CD14-positive monocyte (primary cell): Measurements from ENCODE around the gene FBXO31. TPM values are rescaled to one million over a fixed set of nuclear protein-coding genes. Genes with fewer than 3 reads are reported as not detected.

ENCODE experiments used
- DNase-seq, 3 donors: peaks; one replicate each; pipeline ENCODE4 v3.0.0-alpha.2; 2011 to 2022
- H2AFZ ChIP-seq: 2 replicates; pipeline ENCODE4 v1.6.0; 2012; ENCODE audit warnings: mild to moderate bottlenecking, low read depth, low read length, inconsistent platforms; ENCODE audit not compliant: insufficient read depth, poor library complexity, severe bottlenecking
- H3K27ac ChIP-seq, 2 donors: 1 replicate in 1 of 2; 2 replicates in 1 of 2; pipeline ENCODE4 v1.5.1; 2012 to 2013; ENCODE audit warnings: low read length in 2 of 2, control low read depth in 1 of 2, inconsistent platforms in 1 of 2, low read depth in 1 of 2, mild to moderate bottlenecking in 1 of 2
- H3K27me3 ChIP-seq, 2 donors: one replicate each; pipeline versions ENCODE4 v1.6.0 to v1.6.1; 2011 to 2013; ENCODE audit warnings: low read length in 2 of 2; ENCODE audit not compliant: control insufficient read depth in 2 of 2, insufficient read depth in 2 of 2
- H3K36me3 ChIP-seq, 2 donors: replicated peaks in 1 of 2; 1 replicate in 1 of 2; 2 replicates in 1 of 2; pipeline versions ENCODE4 v1.5.1 to v1.6.1; 2012 to 2013; ENCODE audit warnings: low read length in 2 of 2, control low read depth in 1 of 2, inconsistent platforms in 1 of 2, mild to moderate bottlenecking in 1 of 2; ENCODE audit not compliant: insufficient read depth in 2 of 2, control insufficient read depth in 1 of 2
- H3K4me1 ChIP-seq, 2 donors: 1 replicate in 1 of 2; 2 replicates in 1 of 2; pipeline versions ENCODE4 v1.5.1 to v1.6.1; 2012 to 2013; ENCODE audit warnings: low read length in 2 of 2, control low read depth in 1 of 2, inconsistent platforms in 1 of 2, mild to moderate bottlenecking in 1 of 2, moderate library complexity in 1 of 2; ENCODE audit not compliant: insufficient read depth in 2 of 2, control insufficient read depth in 1 of 2
- H3K4me2 ChIP-seq: replicated peaks from 2 replicates; pipeline ENCODE3; 2012; ENCODE audit warnings: low read length, moderate library complexity, mild to moderate bottlenecking; ENCODE audit not compliant: poor library complexity, severe bottlenecking; ENCODE audit errors: extremely low read depth
- H3K4me3 ChIP-seq, 3 experiments: fragments of 200-600 bp in 1 of 3; sonication (generic) in 1 of 3; replicated peaks in 1 of 3; 1 replicate in 2 of 3; 2 replicates in 1 of 3; pipeline ENCODE4 v1.5.1; 2011 to 2013; ENCODE audit warnings: low read length in 3 of 3, mild to moderate bottlenecking in 3 of 3, control low read depth in 2 of 3, low read depth in 2 of 3, inconsistent platforms in 1 of 3, moderate library complexity in 1 of 3
- H3K79me2 ChIP-seq: 2 replicates; pipeline ENCODE4 v1.6.0; 2012; ENCODE audit warnings: mild to moderate bottlenecking, control low read depth, inconsistent platforms, low read length, moderate library complexity; ENCODE audit not compliant: insufficient read depth
- H3K9ac ChIP-seq: 2 replicates; pipeline ENCODE4 v1.6.0; 2017; ENCODE audit warnings: low read length, mild to moderate bottlenecking; ENCODE audit not compliant: insufficient read depth, poor library complexity, severe bottlenecking
- H3K9me3 ChIP-seq, 2 donors: replicated peaks in 1 of 2; 1 replicate in 1 of 2; 2 replicates in 1 of 2; pipeline versions ENCODE4 v1.5.1 to v1.6.1; 2012 to 2013; ENCODE audit warnings: low read length in 2 of 2, control low read depth in 1 of 2; ENCODE audit not compliant: control insufficient read depth in 1 of 2, insufficient read depth in 1 of 2
- H4K20me1 ChIP-seq: 2 replicates; pipeline ENCODE4 v1.6.0; 2012; ENCODE audit warnings: mild to moderate bottlenecking, low read length, control low read depth, moderate library complexity; ENCODE audit not compliant: insufficient read depth
- H3K27ac Mint-ChIP-seq, 7 donors: one replicate each; pipeline ENCODE4 v1.8.0; 2020; ENCODE audit warnings: mild to moderate bottlenecking in 7 of 7, mixed read lengths in 7 of 7, moderate library complexity in 6 of 7, inconsistent platforms in 2 of 7
- H3K27me3 Mint-ChIP-seq, 3 donors: one replicate each; pipeline ENCODE4 v1.8.0; 2021 to 2022; ENCODE audit warnings: low read depth in 3 of 3, mild to moderate bottlenecking in 3 of 3, mixed read lengths in 3 of 3, moderate library complexity in 3 of 3, inconsistent platforms in 1 of 3
- H3K36me3 Mint-ChIP-seq, 2 donors: one replicate each; pipeline ENCODE4 v1.8.0; 2020; ENCODE audit warnings: mixed read lengths in 2 of 2, inconsistent platforms in 1 of 2, mild to moderate bottlenecking in 1 of 2
- H3K4me1 Mint-ChIP-seq: one replicate; pipeline ENCODE4 v1.8.0; 2020; ENCODE audit warnings: mild to moderate bottlenecking, mixed read lengths
- H3K4me3 Mint-ChIP-seq, 2 donors: one replicate each; pipeline ENCODE4 v1.8.0; 2020; ENCODE audit warnings: mild to moderate bottlenecking in 2 of 2, mixed read lengths in 2 of 2, moderate library complexity in 1 of 2
- H3K9me3 Mint-ChIP-seq, 7 donors: one replicate each; pipeline ENCODE4 v1.8.0; 2020 to 2022; ENCODE audit warnings: mixed read lengths in 7 of 7, mild to moderate bottlenecking in 6 of 7, moderate library complexity in 6 of 7, inconsistent platforms in 2 of 7
- CTCF ChIP-seq: fragments of 200-600 bp; IDR thresholded peaks from one replicate; pipeline ENCODE4 v1.8.0; 2022; ENCODE audit warnings: antibody characterized with exemption, mild to moderate bottlenecking
- WGBS: methylation state at CpG from one replicate; pipeline ENCODE4 v1.1.5; 2013; ENCODE audit warnings: missing lambda C conversion rate; ENCODE audit not compliant: insufficient coverage; 5-methylcytosine and 5-hydroxymethylcytosine counted together
- intact Hi-C, 2 donors: fragments of 100-400 bp; cut with micrococcal nuclease; formaldehyde crosslinking; loops; one replicate each; pipeline versions ENCODE4 v1.15.0 to v1.15.1; 2023
- polyA plus RNA-seq, 3 donors: library from polyadenylated mRNA; depleted of rRNA in 1 of 3; unstranded in 2 of 3; stranded (reverse) in 1 of 3; fragments of 300-500 nt in 2 of 3; fragments of >200 nt in 1 of 3; fragmentation: Illumina TruSeq in 2 of 3; gene quantifications; 1 replicate in 2 of 3; 2 replicates in 1 of 3; pipeline ENCODE4 v1.2.3, GENCODE V29; 2012 to 2021

FBXO31 gene
- polyA plus RNA-seq, 3 donors, result 2.0 to 5.6 (median 3.3) TPM

DNA sequence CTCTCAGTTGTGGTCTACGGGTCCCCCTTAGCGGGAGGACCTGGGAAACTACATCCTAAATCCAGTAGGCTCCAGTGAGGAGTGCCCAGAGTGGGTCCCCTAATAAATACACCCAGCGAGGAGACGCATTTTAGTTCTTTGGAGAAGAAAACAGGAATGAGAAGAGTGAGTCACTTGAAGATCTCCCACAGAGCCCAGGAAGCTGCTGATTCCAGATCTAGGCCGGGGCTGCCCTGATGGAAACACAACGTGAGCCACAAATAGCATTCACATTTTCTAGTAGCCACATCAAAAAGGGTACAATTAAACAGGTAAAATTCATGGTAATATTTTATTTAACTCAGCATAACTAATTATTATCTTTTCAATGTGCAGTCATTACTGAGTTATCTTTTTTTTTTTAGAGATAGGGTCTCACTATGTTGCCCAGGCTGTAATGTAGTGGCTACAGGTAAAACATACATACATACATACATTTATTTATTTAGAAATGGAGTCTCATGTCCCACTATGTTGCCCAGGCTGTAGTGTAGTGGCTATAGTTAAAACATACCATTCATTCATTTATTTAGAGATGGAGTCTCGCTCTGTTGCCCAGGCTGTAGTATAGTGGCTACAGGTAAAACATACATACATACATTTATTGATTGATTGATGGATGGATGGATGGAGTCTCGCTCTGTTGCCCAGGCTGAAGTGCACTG, 21.5 kb downstream of the FBXO31 start:
- WGBS, result 100% methylated on average over 2 of the region's 8 CpGs
- H3K79me2 ChIP-seq, result no peaks in the 10 kb centered on the region

More for the DNA sequence above, 21.5 kb downstream of the FBXO31 start:
- no peak overlapping the region for H3K27ac ChIP-seq
- peaks cover 19 to 55% of the 10 kb centered on the region in 2 donors for H3K27me3 ChIP-seq
- intact Hi-C loops, result no loop called here
- no peak for TF ChIP-seq CTCF
- H3K4me3 Mint-ChIP-seq, result peak overlapping the region in 1 of 2 donors; percentile 67
- H3K4me1 Mint-ChIP-seq, result peaks cover 6% of the 10 kb centered on the region
- no peaks in the 10 kb centered on the region for H3K9me3 ChIP-seq
- peaks cover 53 to 78% (median 74%) of the 10 kb centered on the region in 3 donors for H3K27me3 Mint-ChIP-seq
- no peak overlapping the region for H3K4me3 ChIP-seq
- H3K36me3 ChIP-seq, result peaks cover 4 to 17% of the 10 kb centered on the region in 2 donors
- no peak overlapping the region for H3K4me2 ChIP-seq
- H4K20me1 ChIP-seq, result peaks cover 54% of the 10 kb centered on the region
- no peak overlapping the region for H2AFZ ChIP-seq
- no peak overlapping the region for H3K9ac ChIP-seq
- H3K36me3 Mint-ChIP-seq, result peaks cover 67 to 78% of the 10 kb centered on the region in 2 donors
- DNase-seq, result no peak
- H3K9me3 Mint-ChIP-seq, result peaks cover 0 to 19% (median 2%) of the 10 kb centered on the region in 7 donors
- no peak overlapping the region for H3K27ac Mint-ChIP-seq
- no peaks in the 10 kb centered on the region for H3K4me1 ChIP-seq
